Mucosa of descending colon (tissue), 3 donors: Measurements from ENCODE around the gene NIM1K. TPM values are rescaled to one million over a fixed set of nuclear protein-coding genes. Genes with fewer than 3 reads are reported as not detected.
"Not testable (repeated sequence)": the region's sequence is repeated elsewhere in the genome, so short reads cannot be mapped to it uniquely, and the experiment has no call there.

Experiments
- ATAC-seq: fragments of 200-7000 bp; cut with Tn5 transposase; one replicate; pipeline ENCODE4 v1.9.1; 2020; ENCODE audit warnings: mild to moderate bottlenecking, moderate library complexity
- DNase-seq, 3 donors: peaks; one replicate each; pipeline ENCODE4 v3.0.0-alpha.2; 2020
- H3K36me3 ChIP-seq: fragments of 200-600 bp; one replicate; pipeline ENCODE4 v1.8.0; 2021; ENCODE audit warnings: low read depth, mild to moderate bottlenecking
- H3K4me1 ChIP-seq: fragments of 200-600 bp; one replicate; pipeline ENCODE4 v1.8.0; 2021; ENCODE audit warnings: low read depth, mild to moderate bottlenecking
- H3K4me3 ChIP-seq: fragments of 200-600 bp; one replicate; pipeline ENCODE4 v1.8.0; 2021; ENCODE audit warnings: mild to moderate bottlenecking
- H3K9me3 ChIP-seq: fragments of 200-600 bp; one replicate; pipeline ENCODE4 v1.8.0; 2021; ENCODE audit warnings: mild to moderate bottlenecking
- CTCF ChIP-seq: fragments of 200-600 bp; IDR thresholded peaks from one replicate; pipeline ENCODE4 v1.8.0; 2022; ENCODE audit warnings: antibody characterized with exemption, mild to moderate bottlenecking
- intact Hi-C, 2 donors: fragments of 100-400 bp; cut with DNase I in 1 of 2; cut with micrococcal nuclease in 1 of 2; formaldehyde crosslinking; loops; one replicate each; pipeline versions ENCODE4 v1.11.0 to v1.11.1; 2022; cut with DNase I, micrococcal nuclease
- total RNA-seq, 3 donors: library from RNA; stranded (reverse); fragmentation: NEBNext Ultra II Directional in 2 of 3; extraction: Animal tissue kit (Norgen Biotek cat#: 25700) in 2 of 3; gene quantifications; one replicate each; pipeline versions ENCODE4 v1.2.1 to v1.2.4, GENCODE V29; 2021 to 2023
- donor health status: DM: no; HTN: no; CAD: no; lungs with moderate emphysema.
- donor health status: DM: no; HTN: no; CAD: no.
- donor health status: DM: no; HTN: yes; CAD: no.

NIM1K gene
- total RNA-seq, 3 donors from 2014 or later: 0.20 to 1.5 (median 0.43) TPM

- H3K36me3 ChIP-seq: no peaks in the 10 kb centered on the region
- TF ChIP-seq CTCF: no peak
- DNase-seq (peak in 1 of 3 donors; percentile 60), ATAC-seq (peak; percentile 72)
- intact Hi-C loops: no loop called here
- no peaks in the 10 kb centered on the region for H3K9me3 ChIP-seq
- H3K4me1 ChIP-seq: peaks cover 3% of the 10 kb centered on the region
- no peak overlapping the region for H3K4me3 ChIP-seq
Observed at GRCh38 chr5:43305948-43306565, 114.0 kb downstream of the NIM1K start.

- DNase-seq: not testable (repeated sequence)
Observed at GRCh38 chr5:43306954-43307353, 114.9 kb downstream of the NIM1K start.

GRCh38 chr5:43309122-43309521 is 117.1 kb downstream of the NIM1K start:
- intact Hi-C loops: no loop called here
- Histone ChIP-seq H3K4me3 (no peak overlapping the region), H3K36me3 (peaks cover 4% of the 10 kb centered on the region), H3K9me3 (no peaks in the 10 kb centered on the region), H3K4me1 (peaks cover 18% of the 10 kb centered on the region)
- ATAC-seq (no peak), DNase-seq (no peak)
- TF ChIP-seq CTCF: no peak

More at GRCh38 chr5:43306954-43307353, 114.9 kb downstream of the NIM1K start:
- H3K4me3 ChIP-seq, H3K36me3 ChIP-seq, ATAC-seq, H3K9me3 ChIP-seq, H3K4me1 ChIP-seq, intact Hi-C loops: not testable (repeated sequence)

- TF ChIP-seq CTCF: no peak
- intact Hi-C loops: loop anchor here in 1 of 2 donors (10.0 kb wide), 1 partner anchor 185 kb away; the partner anchor contains the start of gene ZNF131
- DNase-seq: no peak
- H3K4me1 ChIP-seq: peaks cover 20% of the 10 kb centered on the region
- H3K4me3 ChIP-seq: no peak overlapping the region
- H3K36me3 ChIP-seq: peaks cover 4% of the 10 kb centered on the region
- ATAC-seq: no peak
- no peaks in the 10 kb centered on the region for H3K9me3 ChIP-seq
Observed at GRCh38 chr5:43309637-43310036, 117.6 kb downstream of the NIM1K start.

- intact Hi-C loops: loop anchor here in 1 of 2 donors (10.0 kb wide), 1 partner anchor 187 kb away; the partner anchor contains the start of gene ZNF131
- DNase-seq: no peak
Observed at GRCh38 chr5:43312076-43312661, 120.1 kb downstream of the NIM1K start.

More at GRCh38 chr5:43312076-43312661, 120.1 kb downstream of the NIM1K start:
- no peak for ATAC-seq
- TF ChIP-seq CTCF: no peak
- H3K4me3 ChIP-seq: peak overlapping the region; percentile 64
- no peaks in the 10 kb centered on the region for H3K9me3 ChIP-seq
- H3K36me3 ChIP-seq: peaks cover 4% of the 10 kb centered on the region
- H3K4me1 ChIP-seq: peaks cover 17% of the 10 kb centered on the region
